Measurements from ENCODE around the gene WDR7. TPM values are rescaled to one million over a fixed set of nuclear protein-coding genes. Genes with fewer than 3 reads are reported as not detected.
A peak's percentile ranks its signal among the peaks of the same experiment; 100 is the strongest.

WDR7 gene
- total and polyA plus RNA-seq, 5 donors from 2014 or later: 27.8 to 76.4 (median 31.0) TPM

DNA sequence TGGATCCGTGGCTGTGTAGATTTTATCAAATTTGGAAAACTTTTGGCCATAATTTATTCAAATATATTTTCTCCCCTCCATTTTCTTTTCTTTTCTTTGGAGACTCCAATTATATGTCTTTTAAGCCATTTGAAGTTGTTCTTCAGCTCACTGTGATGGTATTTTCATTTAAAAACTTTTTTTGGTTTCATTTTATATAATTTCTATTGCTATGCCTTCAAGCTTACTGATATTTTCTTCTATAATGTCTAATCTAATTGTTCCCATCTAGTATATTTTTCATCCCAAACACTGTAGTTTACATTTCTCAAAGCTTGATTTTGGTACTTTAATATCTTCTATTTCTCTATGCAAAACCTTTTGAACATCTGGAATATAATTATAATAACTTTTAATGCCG is 72.5 kb downstream of the WDR7 start:
- Histone ChIP-seq H3K27ac (ENCODE audit: insufficient read depth, low read length, poor library complexity, severe bottlenecking) (no peak overlapping the region), H3K4me3 (ENCODE audit: low read depth, low read length) (no peak overlapping the region), H3K27me3 (ENCODE audit: control insufficient read depth, insufficient read depth, low read length) (no peaks in the 10 kb centered on the region), H3K9me3 (ENCODE audit: control insufficient read depth in 2 of 2, low read length in 2 of 2) (no peaks in the 10 kb centered on the region), H3K4me1 (ENCODE audit: control insufficient read depth, insufficient read depth, low read length, poor library complexity, severe bottlenecking) (no peaks in the 10 kb centered on the region), H3K36me3 (ENCODE audit: control insufficient read depth, insufficient read depth, low read length) (peaks cover 12% of the 10 kb centered on the region)
- no peak overlapping the region for H3K4me3 Mint-ChIP-seq
- ATAC-seq (ENCODE audit: low read depth in 2 of 2) (no peak), DNase-seq (no peak)
- H3K27me3 Mint-ChIP-seq: no peaks in the 10 kb centered on the region
- peaks cover 0 to 2% (median 0%) of the 10 kb centered on the region in 7 donors for H3K9me3 Mint-ChIP-seq
- peaks cover 48% of the 10 kb centered on the region for H3K36me3 Mint-ChIP-seq
- peaks cover 0 to 11% (median 3%) of the 10 kb centered on the region in 4 donors for H3K4me1 Mint-ChIP-seq
- H3K27ac Mint-ChIP-seq: no peak overlapping the region

GRCh38 chr18:56726906-56727305 is 75.7 kb downstream of the WDR7 start:
- Mint-ChIP-seq H3K27me3 (no peaks in the 10 kb centered on the region), H3K36me3 (peaks cover 42% of the 10 kb centered on the region), H3K4me1 (peaks cover 0 to 6% (median 3%) of the 10 kb centered on the region in 4 donors), H3K9me3 (peaks cover 0 to 2% (median 0%) of the 10 kb centered on the region in 7 donors), H3K4me3 (no peak overlapping the region), H3K27ac (no peak overlapping the region)
- ATAC-seq (ENCODE audit: low read depth in 2 of 2): no peak
- Histone ChIP-seq H3K4me1 (ENCODE audit: control insufficient read depth, insufficient read depth, low read length, poor library complexity, severe bottlenecking) (no peaks in the 10 kb centered on the region), H3K4me3 (ENCODE audit: low read depth, low read length) (no peak overlapping the region), H3K36me3 (ENCODE audit: control insufficient read depth, insufficient read depth, low read length) (peaks cover 21% of the 10 kb centered on the region), H3K27me3 (ENCODE audit: control insufficient read depth, insufficient read depth, low read length) (no peaks in the 10 kb centered on the region), H3K27ac (ENCODE audit: insufficient read depth, low read length, poor library complexity, severe bottlenecking) (no peak overlapping the region), H3K9me3 (ENCODE audit: control insufficient read depth in 2 of 2, low read length in 2 of 2) (no peaks in the 10 kb centered on the region)
- no peak for DNase-seq

DNA sequence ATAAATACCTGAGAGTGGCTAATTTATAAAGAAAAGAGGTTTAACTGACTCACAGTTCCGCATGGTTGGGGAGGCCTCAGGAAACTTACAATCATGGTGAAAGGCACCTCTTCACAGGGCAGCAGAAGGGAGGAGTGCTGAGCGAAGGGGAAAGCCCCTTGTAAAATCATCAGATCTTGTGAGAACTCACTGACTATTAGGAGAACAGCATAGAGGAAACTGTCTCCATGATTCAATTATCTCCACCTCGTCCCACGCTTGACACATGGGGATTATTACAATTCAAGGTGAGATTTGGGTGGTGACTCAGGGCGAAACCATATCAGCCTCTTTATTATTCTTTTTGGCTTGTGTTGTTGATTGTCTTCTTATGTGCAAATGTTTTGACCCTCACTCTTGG is 76.2 kb downstream of the WDR7 start:
- DNase-seq: no peak
- H3K9me3 ChIP-seq (ENCODE audit: control insufficient read depth in 2 of 2, low read length in 2 of 2): no peaks in the 10 kb centered on the region
- no peak overlapping the region for H3K4me3 ChIP-seq (ENCODE audit: low read depth, low read length)
- H3K4me1 Mint-ChIP-seq: peaks cover 0 to 4% (median 3%) of the 10 kb centered on the region in 4 donors
- peaks cover 0 to 2% (median 0%) of the 10 kb centered on the region in 7 donors for H3K9me3 Mint-ChIP-seq
- H3K27me3 Mint-ChIP-seq: no peaks in the 10 kb centered on the region
- H3K27ac Mint-ChIP-seq: no peak overlapping the region
- H3K4me3 Mint-ChIP-seq: no peak overlapping the region
- no peaks in the 10 kb centered on the region for H3K27me3 ChIP-seq (ENCODE audit: control insufficient read depth, insufficient read depth, low read length)
- no peak overlapping the region for H3K27ac ChIP-seq (ENCODE audit: insufficient read depth, low read length, poor library complexity, severe bottlenecking)
- no peaks in the 10 kb centered on the region for H3K4me1 ChIP-seq (ENCODE audit: control insufficient read depth, insufficient read depth, low read length, poor library complexity, severe bottlenecking)
- ATAC-seq (ENCODE audit: low read depth in 2 of 2): no peak
- H3K36me3 Mint-ChIP-seq: peaks cover 40% of the 10 kb centered on the region
- H3K36me3 ChIP-seq (ENCODE audit: control insufficient read depth, insufficient read depth, low read length): peaks cover 26% of the 10 kb centered on the region

DNA sequence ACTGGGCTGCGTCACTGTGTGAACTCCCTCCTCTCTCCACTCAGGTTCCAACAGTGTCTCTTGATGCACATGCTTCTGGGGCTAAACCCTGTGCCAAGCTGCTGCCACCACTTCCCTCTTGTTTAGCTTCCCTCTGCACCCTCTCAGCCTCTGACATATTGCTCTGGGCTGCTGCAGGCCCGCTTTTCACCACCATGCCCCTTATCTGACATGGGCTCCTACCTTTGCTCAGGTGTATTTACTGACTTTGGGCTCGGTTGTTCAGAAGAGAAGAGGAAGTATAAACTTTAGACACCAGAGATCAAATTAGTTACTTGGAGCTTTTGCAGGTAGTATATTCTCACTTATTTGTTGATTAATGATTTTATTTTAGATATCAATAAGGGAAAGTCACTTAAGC is 77.6 kb downstream of the WDR7 start:
- ATAC-seq (ENCODE audit: low read depth in 2 of 2): no peak
- H3K27me3 Mint-ChIP-seq: no peaks in the 10 kb centered on the region

GRCh38 chr18:56738184-56738583 is 87.0 kb downstream of the WDR7 start:
- DNase-seq: no peak
- Mint-ChIP-seq H3K27ac (no peak overlapping the region), H3K4me3 (no peak overlapping the region), H3K4me1 (peaks cover 8 to 28% (median 13%) of the 10 kb centered on the region in 4 donors), H3K9me3 (no peaks in the 10 kb centered on the region), H3K27me3 (no peaks in the 10 kb centered on the region), H3K36me3 (peaks cover 34% of the 10 kb centered on the region)
- H3K4me3 ChIP-seq (ENCODE audit: low read depth, low read length): no peak overlapping the region
- no peaks in the 10 kb centered on the region for H3K27me3 ChIP-seq (ENCODE audit: control insufficient read depth, insufficient read depth, low read length)
- no peak overlapping the region for H3K27ac ChIP-seq (ENCODE audit: insufficient read depth, low read length, poor library complexity, severe bottlenecking)
- no peaks in the 10 kb centered on the region for H3K9me3 ChIP-seq (ENCODE audit: control insufficient read depth in 2 of 2, low read length in 2 of 2)
- H3K36me3 ChIP-seq (ENCODE audit: control insufficient read depth, insufficient read depth, low read length): peaks cover 25% of the 10 kb centered on the region
- ATAC-seq (ENCODE audit: low read depth in 2 of 2): no peak
- H3K4me1 ChIP-seq (ENCODE audit: control insufficient read depth, insufficient read depth, low read length, poor library complexity, severe bottlenecking): no peaks in the 10 kb centered on the region

More for the DNA sequence above, 77.6 kb downstream of the WDR7 start:
- Mint-ChIP-seq H3K27ac (peak overlapping the region in 2 of 3 donors; percentile 39 to 69), H3K4me3 (peak overlapping the region in 1 of 4 donors; percentile 3), H3K36me3 (peaks cover 35% of the 10 kb centered on the region), H3K4me1 (peaks cover 0 to 4% (median 1%) of the 10 kb centered on the region in 4 donors), H3K9me3 (peaks cover 0 to 2% (median 0%) of the 10 kb centered on the region in 7 donors)
- DNase-seq: no peak
- H3K36me3 ChIP-seq (ENCODE audit: control insufficient read depth, insufficient read depth, low read length): peaks cover 31% of the 10 kb centered on the region
- no peaks in the 10 kb centered on the region for H3K9me3 ChIP-seq (ENCODE audit: control insufficient read depth in 2 of 2, low read length in 2 of 2)
- no peaks in the 10 kb centered on the region for H3K4me1 ChIP-seq (ENCODE audit: control insufficient read depth, insufficient read depth, low read length, poor library complexity, severe bottlenecking)
- H3K4me3 ChIP-seq (ENCODE audit: low read depth, low read length): no peak overlapping the region
- no peak overlapping the region for H3K27ac ChIP-seq (ENCODE audit: insufficient read depth, low read length, poor library complexity, severe bottlenecking)
- no peaks in the 10 kb centered on the region for H3K27me3 ChIP-seq (ENCODE audit: control insufficient read depth, insufficient read depth, low read length)

DNA sequence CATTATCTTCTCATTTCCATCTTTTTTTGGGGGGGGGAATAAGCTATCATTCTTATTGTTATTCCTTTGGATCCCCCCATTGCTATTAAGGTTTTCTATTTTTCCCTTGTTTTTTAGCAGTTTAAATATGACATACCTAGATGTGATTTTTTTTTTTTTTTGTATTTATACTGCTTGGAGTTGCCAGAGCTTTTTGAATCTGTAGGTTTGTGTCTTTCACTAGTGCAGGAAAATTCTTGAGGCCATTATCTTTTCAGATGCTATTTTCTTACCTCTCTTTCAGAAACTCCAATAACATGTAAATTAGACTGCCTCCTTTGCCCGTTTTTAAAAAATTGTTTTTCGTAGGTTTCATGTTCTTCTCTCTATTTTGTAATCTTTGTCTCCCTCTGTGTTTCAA is 88.6 kb downstream of the WDR7 start:
- Histone ChIP-seq H3K4me1 (ENCODE audit: control insufficient read depth, insufficient read depth, low read length, poor library complexity, severe bottlenecking) (no peaks in the 10 kb centered on the region), H3K36me3 (ENCODE audit: control insufficient read depth, insufficient read depth, low read length) (peaks cover 20% of the 10 kb centered on the region), H3K27ac (ENCODE audit: insufficient read depth, low read length, poor library complexity, severe bottlenecking) (no peak overlapping the region), H3K9me3 (ENCODE audit: control insufficient read depth in 2 of 2, low read length in 2 of 2) (no peaks in the 10 kb centered on the region), H3K4me3 (ENCODE audit: low read depth, low read length) (no peak overlapping the region), H3K27me3 (ENCODE audit: control insufficient read depth, insufficient read depth, low read length) (no peaks in the 10 kb centered on the region)
- H3K4me1 Mint-ChIP-seq: peaks cover 8 to 21% (median 13%) of the 10 kb centered on the region in 4 donors
- DNase-seq (no peak), ATAC-seq (ENCODE audit: low read depth in 2 of 2) (no peak)
- no peaks in the 10 kb centered on the region for H3K27me3 Mint-ChIP-seq
- no peak overlapping the region for H3K27ac Mint-ChIP-seq
- no peak overlapping the region for H3K4me3 Mint-ChIP-seq
- H3K36me3 Mint-ChIP-seq: peaks cover 21% of the 10 kb centered on the region
- no peaks in the 10 kb centered on the region for H3K9me3 Mint-ChIP-seq

DNA sequence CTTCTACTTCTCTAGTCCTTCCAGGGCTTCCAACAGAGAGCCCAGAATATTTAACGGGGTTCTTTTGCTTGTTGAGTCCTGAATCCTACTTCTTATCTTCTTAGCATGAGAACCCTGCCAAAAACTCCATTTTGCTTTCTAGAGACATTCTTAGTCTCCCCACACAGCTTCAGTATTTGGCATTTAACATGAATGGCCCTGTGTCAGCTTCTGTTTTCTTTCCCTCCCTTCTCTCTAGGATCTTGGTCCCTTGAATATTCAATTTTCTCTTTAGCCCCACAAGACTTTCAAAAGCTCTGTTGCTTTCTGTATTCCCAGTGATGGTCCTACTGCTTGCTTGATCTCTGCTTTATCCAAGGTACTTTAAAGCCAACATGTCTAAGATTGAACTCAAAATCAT is 89.5 kb downstream of the WDR7 start:
- Histone ChIP-seq H3K27me3 (ENCODE audit: control insufficient read depth, insufficient read depth, low read length) (no peaks in the 10 kb centered on the region), H3K36me3 (ENCODE audit: control insufficient read depth, insufficient read depth, low read length) (peaks cover 18% of the 10 kb centered on the region), H3K9me3 (ENCODE audit: control insufficient read depth in 2 of 2, low read length in 2 of 2) (no peaks in the 10 kb centered on the region), H3K4me3 (ENCODE audit: low read depth, low read length) (no peak overlapping the region), H3K4me1 (ENCODE audit: control insufficient read depth, insufficient read depth, low read length, poor library complexity, severe bottlenecking) (no peaks in the 10 kb centered on the region), H3K27ac (ENCODE audit: insufficient read depth, low read length, poor library complexity, severe bottlenecking) (no peak overlapping the region)
- Mint-ChIP-seq H3K36me3 (peaks cover 14% of the 10 kb centered on the region), H3K27me3 (no peaks in the 10 kb centered on the region), H3K27ac (no peak overlapping the region), H3K4me1 (peaks cover 3 to 25% (median 13%) of the 10 kb centered on the region in 4 donors), H3K4me3 (no peak overlapping the region), H3K9me3 (no peaks in the 10 kb centered on the region)
- ATAC-seq (ENCODE audit: low read depth in 2 of 2) (no peak), DNase-seq (no peak)

- H3K36me3 ChIP-seq (ENCODE audit: control insufficient read depth, insufficient read depth, low read length): peaks cover 17% of the 10 kb centered on the region
- Mint-ChIP-seq H3K27ac (no peak overlapping the region), H3K4me3 (no peak overlapping the region), H3K4me1 (peaks cover 7 to 31% (median 14%) of the 10 kb centered on the region in 4 donors), H3K36me3 (peaks cover 8% of the 10 kb centered on the region), H3K27me3 (no peaks in the 10 kb centered on the region), H3K9me3 (no peaks in the 10 kb centered on the region)
- H3K9me3 ChIP-seq (ENCODE audit: control insufficient read depth in 2 of 2, low read length in 2 of 2): no peaks in the 10 kb centered on the region
- H3K27me3 ChIP-seq (ENCODE audit: control insufficient read depth, insufficient read depth, low read length): no peaks in the 10 kb centered on the region
- H3K27ac ChIP-seq (ENCODE audit: insufficient read depth, low read length, poor library complexity, severe bottlenecking): no peak overlapping the region
- DNase-seq: no peak
- ATAC-seq (ENCODE audit: low read depth in 2 of 2): no peak
- no peak overlapping the region for H3K4me3 ChIP-seq (ENCODE audit: low read depth, low read length)
- peaks cover 4% of the 10 kb centered on the region for H3K4me1 ChIP-seq (ENCODE audit: control insufficient read depth, insufficient read depth, low read length, poor library complexity, severe bottlenecking)
Observed at GRCh38 chr18:56741685-56742084, 90.5 kb downstream of the WDR7 start.

All from CD4-positive, CD25-positive, alpha-beta regulatory T cell (primary cell).